Stomach (tissue), 9 donors: ENCODE measurements around the gene MYO16. TPM values are rescaled to one million over a fixed set of nuclear protein-coding genes. Genes with fewer than 3 reads are reported as not detected.

ENCODE experiments used
- DNase-seq, 2 donors: peaks; one replicate each; pipeline versions ENCODE4 v3.0.0 to v3.0.0-alpha.2; 2013 to 2019
- H3K27ac ChIP-seq, 5 donors: fragments of 200-600 bp in 4 of 5; sonication (generic) in 4 of 5; one replicate each; pipeline ENCODE4 v1.5.1; 2013 to 2019; ENCODE audit warnings: mild to moderate bottlenecking in 1 of 5, moderate library complexity in 1 of 5
- H3K27me3 ChIP-seq, 3 donors: fragments of 200-600 bp; sonication (generic); one replicate each; pipeline ENCODE4 v1.5.1; 2017 to 2019; ENCODE audit warnings: mixed run types in 1 of 3
- H3K36me3 ChIP-seq, 4 donors: fragments of 200-600 bp; sonication (generic); 1 replicate in 3 of 4; 2 replicates in 1 of 4; pipeline ENCODE4 v1.5.1; 2016 to 2019
- H3K4me1 ChIP-seq, 4 donors: fragments of 200-600 bp; sonication (generic); one replicate each; pipeline ENCODE4 v1.5.1; 2016 to 2019
- H3K4me3 ChIP-seq, 4 donors: fragments of 200-600 bp; sonication (generic) in 3 of 4; one replicate each; pipeline ENCODE4 v1.5.1; 2016 to 2019; ENCODE audit warnings: mild to moderate bottlenecking in 1 of 4
- H3K9me3 ChIP-seq, 4 donors: fragments of 200-600 bp; sonication (generic); one replicate each; pipeline ENCODE4 v1.5.1; 2016 to 2019
- CTCF ChIP-seq, 7 experiments: fragments of 450-650 bp in 4 of 7; fragments of 200-600 bp in 3 of 7; sonication (generic) in 3 of 7; IDR thresholded peaks; one replicate each; pipeline ENCODE4 v1.5.1; 2016 to 2019; ENCODE audit warnings: antibody characterized with exemption in 7 of 7, control low read depth in 2 of 7, mild to moderate bottlenecking in 1 of 7
- EP300 ChIP-seq: sonication (generic); formaldehyde crosslinking; IDR thresholded peaks from one replicate; pipeline ENCODE4 v1.6.1; 2017; ENCODE audit warnings: antibody characterized with exemption
- POLR2A ChIP-seq, 4 donors: fragments of 450-650 bp; IDR thresholded peaks; one replicate each; pipeline ENCODE4 v1.6.1; 2016; ENCODE audit warnings: antibody characterized with exemption in 4 of 4, control low read depth in 2 of 4, mild to moderate bottlenecking in 1 of 4, moderate library complexity in 1 of 4
- POLR2AphosphoS5 ChIP-seq, 3 donors: sonication (generic); formaldehyde crosslinking; IDR thresholded peaks; one replicate each; pipeline ENCODE4 v1.6.1; 2016; ENCODE audit warnings: antibody characterized with exemption in 3 of 3
- WGBS, 5 donors: extraction: QIAGEN DNeasy Blood & Tissue Kit in 3 of 5; methylation state at CpG; one replicate each; pipeline versions ENCODE4 v1.1.5 to v1.1.7; 2013 to 2018; 5-methylcytosine and 5-hydroxymethylcytosine counted together
- intact Hi-C: fragments of 100-400 bp; cut with DNase I; formaldehyde crosslinking; loops from one replicate; pipeline ENCODE4 v1.15.1; 2023; ENCODE audit warnings: low total_unique reads
- polyA plus RNA-seq, 3 donors: library from polyadenylated mRNA; stranded (reverse); fragments of 200-250 nt; gene quantifications; one replicate each; pipeline ENCODE4 v1.2.3, GENCODE V29; 2013
- total RNA-seq, 5 donors: library from RNA; depleted of rRNA; stranded (reverse); fragments of >200 nt; gene quantifications; one replicate each; pipeline versions ENCODE4 v1.1.0 to v1.2.3, GENCODE V29; 2014 to 2016
- donor health status: healthy with polysubstance abuse.
- donor health status: Bipolar disorder and iron deficiency.
- donor health status: healthy.

Gene MYO16
- total and polyA plus RNA-seq, 8 donors, result under 0.01 to 1.8 (median 0.15) TPM; not detected in 3

- no peak overlapping the region for H3K4me3 ChIP-seq
- 82 to 90% (median 87%) methylated on average over 3 of the region's 3 CpGs for WGBS, 5 donors
- no peaks in the 10 kb centered on the region for H3K9me3 ChIP-seq
- no peaks in the 10 kb centered on the region for H3K36me3 ChIP-seq
- no peak overlapping the region for H3K27ac ChIP-seq
- DNase-seq, result no peak
- H3K27me3 ChIP-seq, result peaks cover 0 to 4% (median 0%) of the 10 kb centered on the region in 3 donors
- TF ChIP-seq POLR2A (IDR thresholded peaks at IDR 0.05) (no peak), POLR2AphosphoS5 (IDR thresholded peaks at IDR 0.05) (no peak), EP300 (no peak), CTCF (IDR thresholded peaks at IDR 0.05) (no peak)
- peaks cover 0 to 13% (median 4%) of the 10 kb centered on the region in 4 donors for H3K4me1 ChIP-seq
- intact Hi-C loops, result no loop called here
Observed at GRCh38 chr13:109158383-109158782, 529.0 kb downstream of the MYO16 start.

GRCh38 chr13:109159650-109160309 lies 530.4 kb downstream of the MYO16 start:
- TF ChIP-seq POLR2AphosphoS5 (IDR thresholded peaks at IDR 0.05), result no peak
- no peak for TF ChIP-seq CTCF (IDR thresholded peaks at IDR 0.05)
- TF ChIP-seq POLR2A (IDR thresholded peaks at IDR 0.05), result no peak
- TF ChIP-seq EP300, result no peak
- no peaks in the 10 kb centered on the region for H3K9me3 ChIP-seq
- no peak overlapping the region for H3K4me3 ChIP-seq
- intact Hi-C loops, result no loop called here
- WGBS, 5 donors, result 76 to 82% (median 81%) methylated on average over 14 of the region's 14 CpGs
- no peak for DNase-seq
- H3K4me1 ChIP-seq, result peaks cover 0 to 13% (median 4%) of the 10 kb centered on the region in 4 donors
- H3K27ac ChIP-seq, result no peak overlapping the region
- peaks cover 0 to 4% (median 0%) of the 10 kb centered on the region in 3 donors for H3K27me3 ChIP-seq
- H3K36me3 ChIP-seq, result no peaks in the 10 kb centered on the region

GRCh38 chr13:109160357-109160756 lies 530.9 kb downstream of the MYO16 start:
- Histone ChIP-seq H3K9me3 (no peaks in the 10 kb centered on the region), H3K27ac (no peak overlapping the region), H3K4me1 (peaks cover 0 to 13% (median 4%) of the 10 kb centered on the region in 4 donors), H3K27me3 (peaks cover 0 to 4% (median 0%) of the 10 kb centered on the region in 3 donors), H3K36me3 (no peaks in the 10 kb centered on the region), H3K4me3 (no peak overlapping the region)
- no peak for TF ChIP-seq EP300
- no peak for TF ChIP-seq CTCF (IDR thresholded peaks at IDR 0.05)
- TF ChIP-seq POLR2AphosphoS5 (IDR thresholded peaks at IDR 0.05), result no peak
- no peak for TF ChIP-seq POLR2A (IDR thresholded peaks at IDR 0.05)
- intact Hi-C loops, result no loop called here
- WGBS, 5 donors, result 82 to 92% (median 86%) methylated on average over 4 of the region's 4 CpGs
- no peak for DNase-seq

- Histone ChIP-seq H3K27ac (no peak overlapping the region), H3K9me3 (no peaks in the 10 kb centered on the region), H3K27me3 (peaks cover 0 to 4% (median 0%) of the 10 kb centered on the region in 3 donors), H3K4me1 (peaks cover 0 to 9% (median 3%) of the 10 kb centered on the region in 4 donors), H3K36me3 (no peaks in the 10 kb centered on the region), H3K4me3 (no peak overlapping the region)
- intact Hi-C loops, result no loop called here
- TF ChIP-seq CTCF (IDR thresholded peaks at IDR 0.05) (no peak), POLR2A (IDR thresholded peaks at IDR 0.05) (no peak), POLR2AphosphoS5 (IDR thresholded peaks at IDR 0.05) (no peak), EP300 (no peak)
- WGBS, 5 donors, result 80 to 95% (median 92%) methylated on average over 11 of the region's 11 CpGs
- DNase-seq, result no peak
Observed at GRCh38 chr13:109160887-109161669, 531.7 kb downstream of the MYO16 start.
